ENCODE data around the gene CACNB1.
"Not testable (repeated sequence)": the region's sequence is repeated elsewhere in the genome, so short reads cannot be mapped to it uniquely, and the experiment has no call there.

CACNB1 gene

DNA sequence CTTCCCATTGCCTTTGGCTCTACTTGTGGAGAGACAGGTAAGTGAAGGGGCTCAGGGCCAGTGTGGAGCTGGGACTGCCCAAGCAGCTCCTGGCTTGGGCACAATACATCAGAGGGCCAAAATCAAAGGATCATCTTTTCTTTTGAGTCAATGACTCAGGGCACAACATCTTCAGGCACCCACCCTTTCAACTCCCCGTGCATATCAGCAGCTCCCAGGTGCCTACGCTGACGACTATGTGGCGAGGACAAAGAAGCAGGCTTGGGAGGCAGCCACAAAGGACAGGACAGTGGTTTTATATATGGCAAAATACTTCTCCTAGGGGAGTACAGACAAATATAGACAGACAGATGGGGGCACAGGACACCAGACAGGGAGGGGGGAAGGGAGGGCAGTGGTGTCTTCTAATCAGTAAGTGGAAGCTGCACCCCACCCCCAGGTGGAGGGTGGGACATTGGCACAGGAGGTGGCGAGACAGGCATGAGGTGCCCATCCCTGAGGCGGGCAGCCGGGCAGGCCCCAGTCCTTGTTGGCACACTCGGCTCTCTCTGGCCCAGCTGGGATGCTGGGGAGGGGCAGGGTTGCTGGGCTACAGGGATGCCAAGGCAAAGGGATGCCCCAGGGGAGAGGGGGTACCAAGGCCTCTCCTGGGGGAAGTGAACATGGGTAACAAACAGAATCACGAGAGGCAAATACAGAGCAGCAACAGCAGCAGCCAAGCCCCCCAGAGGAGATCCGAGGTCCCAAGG, 23.8 kb downstream of the CACNB1 start:
- no peak for DNase-seq

DNA sequence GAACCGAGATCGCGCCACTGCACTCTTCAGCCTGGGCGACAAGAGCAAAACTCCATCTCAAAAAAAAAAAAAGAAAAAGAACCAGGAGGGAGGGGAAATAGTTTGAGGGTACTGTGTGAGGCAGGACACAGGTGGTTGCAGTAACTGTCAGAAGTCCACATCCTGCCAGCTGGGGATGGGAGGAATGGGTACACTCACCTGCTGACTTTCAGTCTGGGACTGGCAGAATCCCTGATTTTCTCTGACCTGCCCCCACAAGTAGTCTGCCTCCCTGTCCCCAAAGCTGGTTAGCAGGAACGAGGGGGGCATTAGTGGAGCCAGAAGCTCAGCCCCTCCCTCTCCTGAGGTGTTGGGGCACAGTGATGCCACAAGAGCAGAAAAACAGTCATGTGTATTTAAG, 24.4 kb downstream of the CACNB1 start:
- DNase-seq = no peak

DNA sequence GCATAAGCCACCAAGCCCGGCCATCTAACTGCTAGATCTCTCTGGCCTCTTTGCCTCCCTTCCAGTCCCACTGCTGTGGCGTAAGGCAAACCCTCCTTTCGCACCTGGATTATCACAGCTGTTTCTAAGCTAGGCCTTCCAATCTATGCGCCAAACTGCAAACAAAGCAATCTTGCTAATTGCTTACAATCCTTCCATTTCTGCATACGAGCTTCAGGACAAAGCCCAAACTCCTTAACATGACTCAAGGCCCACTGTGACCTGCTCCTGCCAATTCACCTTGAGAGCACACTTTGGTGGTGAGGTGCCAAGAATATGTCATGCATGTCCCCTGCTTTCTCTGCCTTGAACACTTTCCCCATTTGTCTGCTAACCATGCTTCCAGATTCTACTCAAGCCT, 25.5 kb downstream of the CACNB1 start:
- no peak for DNase-seq

DNA sequence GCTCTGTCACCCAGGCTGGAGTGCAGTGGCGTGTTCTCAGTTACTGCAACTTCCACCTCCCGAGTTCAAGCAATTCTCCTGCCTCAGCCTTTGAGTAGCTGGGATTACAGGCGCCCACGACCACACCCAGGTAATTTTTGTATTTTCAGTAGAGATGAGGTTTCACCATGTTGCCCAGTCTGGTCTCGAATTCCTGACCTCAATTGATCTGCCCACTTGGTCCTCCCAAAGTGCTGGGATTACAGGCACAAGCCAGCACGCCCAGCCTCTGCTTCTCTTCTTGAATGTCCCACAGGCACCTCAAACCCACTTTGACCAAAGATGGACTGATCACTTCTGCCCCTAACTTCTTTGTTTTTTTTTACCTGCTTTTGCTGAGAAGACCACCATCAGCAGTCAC, 26.9 kb downstream of the CACNB1 start:
- DNase-seq = no peak

DNA sequence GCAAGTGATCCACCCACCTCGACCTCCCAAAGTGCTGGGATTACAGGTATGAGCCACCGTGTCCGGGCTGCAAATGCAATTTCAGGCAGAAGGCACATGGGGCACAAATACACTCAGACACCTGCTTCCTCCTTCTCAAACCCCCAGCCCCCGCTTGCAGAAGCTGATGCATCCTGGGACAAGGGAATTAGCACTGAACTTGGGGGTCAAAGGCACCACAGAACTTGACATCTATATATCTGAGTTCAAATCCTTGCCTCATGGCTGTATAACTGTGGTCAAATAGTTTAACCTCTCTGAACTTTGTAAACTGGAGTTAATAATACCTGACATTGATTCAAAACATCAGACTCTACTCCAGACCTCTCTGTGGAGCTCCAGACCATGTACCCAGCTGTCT, 27.4 kb downstream of the CACNB1 start:
- DNase-seq = peak in 1 of 2 experiments; percentile 17

DNA sequence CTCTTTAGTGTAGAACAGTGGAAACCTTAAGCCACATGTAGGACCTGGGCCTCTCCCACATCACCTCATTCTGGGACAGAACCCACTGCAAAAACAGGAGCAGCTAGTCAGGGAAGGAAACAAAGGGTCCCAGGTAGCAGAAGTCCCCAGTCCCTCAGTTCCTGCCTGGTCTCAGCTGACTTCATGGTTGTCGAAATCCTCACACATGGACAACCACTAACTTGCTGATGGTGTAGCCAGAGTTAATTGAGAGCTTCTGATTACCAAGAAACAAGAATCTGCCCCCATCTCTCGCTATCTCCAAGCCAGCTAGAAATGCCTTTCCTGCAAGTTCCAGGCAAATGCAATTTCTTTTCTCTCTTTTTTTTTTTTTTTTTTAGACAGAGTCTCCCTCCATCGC, 28.0 kb downstream of the CACNB1 start:
- DNase-seq = no peak

DNA sequence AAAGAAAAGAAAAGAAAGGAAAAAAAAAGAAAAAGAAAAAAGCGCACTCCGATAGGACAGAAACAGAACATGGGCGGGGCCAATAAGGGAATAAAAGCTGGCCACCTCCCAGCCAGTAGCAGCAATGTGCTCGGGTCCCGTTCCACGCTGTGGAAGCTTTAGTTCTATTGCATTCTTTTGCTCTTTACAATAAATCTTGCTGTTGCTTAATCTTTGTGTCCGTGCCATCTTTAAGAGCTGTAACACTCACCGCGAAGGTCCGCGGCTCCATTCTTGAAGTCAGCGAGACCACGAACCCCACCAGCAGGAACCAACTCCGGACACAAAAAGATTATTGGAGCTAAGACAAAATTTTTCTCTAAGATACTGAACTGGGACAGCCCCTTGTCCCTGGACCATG, 28.4 kb downstream of the CACNB1 start:
- DNase-seq = no peak

DNA sequence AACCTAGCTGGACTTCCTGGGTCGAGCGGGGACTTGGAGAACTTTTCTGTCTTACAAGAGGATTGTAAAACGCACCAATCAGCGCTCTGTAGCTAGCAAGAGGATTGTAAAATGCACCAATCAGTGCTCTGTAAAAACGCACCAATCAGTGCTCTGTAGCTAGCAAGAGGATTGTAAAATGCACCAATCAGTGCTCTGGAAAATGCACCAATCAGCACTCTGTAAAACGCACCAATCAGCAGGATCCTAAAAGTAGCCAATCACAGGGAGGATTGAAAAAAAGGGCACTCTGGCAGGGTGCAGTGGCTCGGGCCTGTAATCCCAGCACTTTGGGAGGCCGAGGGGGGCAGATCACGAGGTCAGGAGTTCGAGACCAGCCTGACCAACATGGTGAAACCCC, 29.0 kb downstream of the CACNB1 start:
- not testable (repeated sequence) for DNase-seq

DNA sequence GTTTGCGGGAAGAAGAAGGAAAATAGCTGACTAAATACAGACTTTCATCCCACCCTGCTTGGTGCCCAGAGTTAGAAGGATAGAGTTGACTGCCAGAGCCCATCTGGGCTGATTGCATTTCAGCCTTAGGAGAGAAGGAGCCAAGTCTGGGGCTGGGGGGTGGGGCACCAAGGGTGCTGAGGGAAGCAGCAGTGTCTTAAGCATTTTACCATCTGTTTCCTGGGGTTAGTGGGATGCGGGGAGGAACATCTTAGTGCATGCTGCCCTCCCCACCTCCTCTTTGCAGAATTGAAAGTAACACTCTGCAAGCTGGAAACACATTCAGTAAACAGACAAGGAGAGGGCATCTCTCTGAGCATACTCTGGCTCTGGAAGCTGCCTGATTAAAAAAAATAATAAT, 30.0 kb downstream of the CACNB1 start:
- peak; percentile 93 to 97 for DNase-seq

DNA sequence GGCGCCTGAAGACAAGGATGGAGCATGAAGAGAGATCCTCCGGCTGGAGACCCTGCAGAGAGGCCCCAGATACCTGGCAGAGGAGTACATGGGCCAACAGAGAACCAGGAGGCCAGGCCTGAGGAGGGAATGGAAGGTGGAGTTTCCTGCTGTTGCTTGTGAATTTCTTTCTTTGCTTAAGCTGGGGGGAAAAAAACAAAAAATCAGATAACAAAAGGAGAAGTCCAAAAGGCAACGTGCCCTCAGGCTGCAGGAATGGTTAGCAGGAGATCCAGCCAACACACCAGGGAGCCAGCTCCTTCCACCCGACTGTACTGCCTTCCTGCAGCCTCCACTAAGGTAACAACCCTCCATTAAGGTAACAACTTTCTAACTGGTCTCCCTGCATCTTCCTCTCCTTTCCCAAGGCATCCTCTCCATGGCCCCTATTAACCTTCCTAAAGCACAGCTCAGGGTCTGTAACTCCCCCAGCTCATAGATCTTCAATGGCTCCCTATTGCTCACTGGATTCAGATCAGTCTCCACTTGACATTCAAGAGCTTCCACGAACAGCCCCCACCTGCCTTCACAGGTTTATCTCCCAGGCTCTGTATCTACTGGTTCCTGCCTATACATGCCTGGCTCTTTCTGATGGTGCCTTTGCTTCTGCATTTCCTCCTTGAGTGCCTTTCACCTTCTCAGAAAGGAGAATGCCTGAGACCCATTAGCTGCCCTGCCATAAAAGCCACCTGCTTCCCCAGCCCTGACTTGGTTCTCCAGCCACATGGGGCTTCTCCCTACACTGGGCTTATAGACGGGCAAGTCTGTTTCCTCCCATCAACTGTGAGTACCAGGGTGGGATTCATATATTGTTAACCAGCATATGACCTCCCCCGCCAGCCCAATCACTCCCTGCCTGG, 30.8 kb downstream of the CACNB1 start:
- DNase-seq = peak in 1 of 2 experiments; percentile 37

DNA sequence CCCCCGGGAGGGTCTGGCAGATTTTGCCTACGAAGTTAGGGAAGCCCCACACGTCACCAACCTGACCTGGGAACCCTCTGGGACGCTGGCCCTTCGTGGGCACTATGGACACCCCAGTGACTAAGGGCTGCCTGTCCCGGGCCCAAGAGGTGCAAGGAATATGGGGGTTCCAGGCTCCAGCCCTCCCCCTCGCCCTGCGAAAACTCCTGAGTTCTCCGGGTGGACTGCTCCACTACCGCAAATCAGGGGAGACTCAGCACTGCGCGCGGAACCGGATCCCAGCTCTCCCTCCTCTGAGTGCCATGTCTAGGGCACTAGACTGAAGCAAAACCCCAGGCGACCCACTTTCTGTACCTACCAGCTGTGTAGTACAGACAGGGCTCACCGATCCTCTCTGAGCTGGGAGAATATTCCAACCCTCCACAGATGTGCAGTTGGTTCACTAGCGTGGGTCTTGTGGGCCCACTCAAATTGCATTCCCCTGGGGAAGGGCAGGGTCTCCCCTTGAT, 31.6 kb downstream of the CACNB1 start, which contains the start of gene ARL5C:
TSS of gene ARL5C (minus strand) at position 321 of the 509 bp plus-strand sequence. CDS start 401 bp downstream, outside the sequence.
- no peak for DNase-seq

DNA sequence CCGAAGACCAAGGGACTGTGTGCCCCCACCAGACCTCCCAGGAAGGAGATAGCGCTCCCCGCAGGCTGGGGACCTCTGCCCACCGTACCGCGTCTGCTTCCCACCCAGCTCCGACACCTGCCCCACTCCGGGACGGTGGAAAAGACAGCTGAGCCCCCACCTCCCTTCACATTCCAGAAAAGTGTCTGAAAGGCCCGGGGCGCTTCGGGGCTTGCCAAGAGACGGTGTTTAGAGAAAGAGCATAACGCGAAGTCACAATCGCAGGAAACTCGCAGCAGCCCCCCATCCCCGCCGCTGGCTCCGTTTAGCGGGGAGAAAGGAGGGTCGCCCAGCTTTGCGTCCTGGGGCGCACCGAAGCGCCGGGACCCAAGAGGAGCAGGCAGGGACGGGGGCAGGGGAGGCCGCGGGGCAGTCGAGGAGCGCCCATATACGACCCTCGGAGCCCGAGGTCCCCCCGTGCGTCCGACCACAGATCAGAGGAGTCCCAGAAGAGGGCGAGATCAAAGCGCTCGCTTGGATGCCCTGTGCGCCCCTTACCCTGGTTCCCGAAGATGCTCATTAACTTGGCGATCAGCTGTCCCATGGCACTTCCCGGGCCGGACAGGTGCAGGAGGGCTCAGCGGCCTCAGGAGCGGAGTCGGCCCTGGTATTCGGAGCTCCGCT, 32.2 kb downstream of the CACNB1 start:
- no peak for DNase-seq

DNA sequence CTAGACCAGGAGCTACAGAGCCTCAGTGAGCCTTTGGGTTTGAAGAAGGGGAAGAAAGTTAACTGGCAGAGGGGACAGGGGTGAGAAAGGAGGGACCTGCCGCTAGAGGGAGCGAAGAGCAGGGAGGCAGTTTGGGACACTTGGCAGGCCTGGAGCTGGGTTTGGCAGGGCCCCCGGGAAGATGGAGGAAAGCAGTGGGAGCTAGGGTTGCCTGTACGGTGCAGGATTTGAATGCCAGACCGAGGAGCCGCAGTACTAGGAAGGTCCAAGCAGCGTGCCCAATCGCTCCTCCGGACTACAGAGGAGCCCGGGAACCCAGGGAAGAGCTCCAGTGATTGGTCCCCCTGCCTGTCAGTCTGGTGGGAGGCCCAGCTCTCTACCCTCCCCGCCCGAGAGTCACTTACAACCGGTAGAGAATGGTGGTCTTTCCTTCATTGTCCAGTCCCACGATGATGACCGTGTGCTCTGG, 32.8 kb downstream of the CACNB1 start:
- peak; percentile 87 to 88 for DNase-seq

DNA sequence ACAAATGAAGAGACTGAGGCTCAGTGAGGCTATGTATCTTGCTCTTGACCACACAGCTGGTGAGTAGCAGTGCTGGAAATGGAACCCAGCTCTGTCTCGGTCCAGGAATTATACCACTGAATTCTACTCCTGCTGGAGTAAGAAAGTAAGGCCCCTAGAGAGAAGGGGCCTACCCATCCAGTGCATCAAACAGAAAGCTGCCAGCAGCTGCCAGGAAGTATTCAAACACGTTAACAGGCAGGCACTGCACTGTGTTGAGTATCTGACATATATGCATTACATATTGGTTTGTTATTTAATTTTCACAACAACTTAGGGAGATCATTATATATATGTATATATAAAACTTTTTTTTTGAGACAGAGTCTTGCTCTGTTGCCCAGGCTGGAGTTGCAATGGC, 35.5 kb downstream of the CACNB1 start:
- DNase-seq = no peak

DNA sequence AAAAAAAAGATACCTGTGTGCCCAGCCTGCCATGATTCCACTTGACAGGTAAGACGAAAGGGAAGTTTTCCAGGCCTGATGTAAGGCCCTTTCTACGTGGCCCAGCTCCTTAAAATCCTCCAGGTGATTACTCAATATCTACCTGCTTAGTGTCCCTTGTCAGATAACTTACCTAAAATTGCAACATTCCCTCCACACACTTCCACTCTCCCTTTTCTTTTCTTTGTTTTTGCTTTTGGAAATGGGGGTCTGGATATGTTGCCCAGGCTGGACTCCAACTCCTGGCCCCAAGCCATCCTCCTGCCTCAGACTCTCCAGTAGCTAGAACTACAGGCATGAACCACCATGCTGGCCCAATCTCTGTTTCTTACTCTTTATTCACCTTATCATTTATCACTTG, 38.8 kb downstream of the CACNB1 start:
- DNase-seq = no peak

DNA sequence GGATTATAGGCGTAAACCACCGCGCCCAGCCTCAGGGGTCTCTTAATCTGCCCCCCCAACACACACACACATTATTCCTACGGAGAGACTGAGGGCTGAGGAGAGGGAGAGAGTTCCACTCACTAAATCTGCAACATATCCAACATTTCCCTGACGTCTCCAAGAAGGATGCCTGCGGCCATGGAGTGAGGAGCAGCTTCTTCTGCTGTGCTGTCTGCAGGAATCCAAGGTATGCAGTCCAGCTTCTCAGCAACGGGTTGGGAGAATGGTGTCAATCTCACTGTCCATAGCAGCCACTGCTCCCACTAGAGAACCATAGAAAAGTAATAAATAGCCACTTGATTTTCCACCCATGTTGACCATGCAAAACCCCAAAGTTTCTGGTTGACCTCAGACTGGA, 41.0 kb downstream of the CACNB1 start:
- no peak for DNase-seq

DNA sequence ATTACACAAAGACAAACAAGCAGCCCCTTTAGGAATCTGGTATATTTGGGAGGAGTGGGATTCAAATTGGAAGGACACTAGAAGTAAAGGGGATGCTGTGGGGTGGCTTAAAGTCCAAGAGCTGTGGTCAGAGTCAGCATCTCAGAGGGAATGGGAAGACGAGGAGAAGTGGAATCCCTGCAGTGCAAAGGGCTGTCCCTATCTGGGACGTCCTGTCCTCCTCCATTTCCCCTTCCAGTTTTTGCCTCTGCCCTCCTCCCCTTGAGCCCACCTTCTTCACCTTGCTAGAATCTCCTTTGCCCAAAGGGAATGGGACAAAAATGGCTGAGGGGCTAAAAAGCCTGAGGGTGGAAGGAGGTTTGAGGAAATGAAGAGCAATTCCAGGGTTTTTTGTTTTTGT, 41.8 kb downstream of the CACNB1 start:
- DNase-seq = no peak

DNA sequence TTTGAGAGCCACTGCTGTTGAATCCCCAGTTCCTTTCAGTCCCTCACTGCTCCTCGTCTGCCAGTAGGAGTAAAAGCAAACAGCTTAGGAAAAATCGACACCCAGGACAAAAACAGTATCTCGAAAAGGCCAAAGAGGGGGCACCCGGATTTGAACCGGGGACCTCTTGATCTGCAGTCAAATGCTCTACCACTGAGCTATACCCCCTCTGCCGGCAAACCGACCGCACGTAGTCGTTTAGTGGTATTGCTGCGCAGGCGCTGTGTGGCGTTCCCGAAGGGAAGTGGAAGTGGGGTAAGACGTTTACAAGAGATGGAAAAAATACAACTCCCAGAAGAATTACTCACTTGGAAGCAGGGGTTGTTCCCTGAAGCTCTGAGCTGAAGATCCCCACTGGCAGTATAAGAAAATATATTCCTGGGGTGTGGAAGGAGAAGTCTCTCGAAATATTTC, 43.8 kb downstream of the CACNB1 start:
- peak; percentile 73 to 82 for DNase-seq

DNA sequence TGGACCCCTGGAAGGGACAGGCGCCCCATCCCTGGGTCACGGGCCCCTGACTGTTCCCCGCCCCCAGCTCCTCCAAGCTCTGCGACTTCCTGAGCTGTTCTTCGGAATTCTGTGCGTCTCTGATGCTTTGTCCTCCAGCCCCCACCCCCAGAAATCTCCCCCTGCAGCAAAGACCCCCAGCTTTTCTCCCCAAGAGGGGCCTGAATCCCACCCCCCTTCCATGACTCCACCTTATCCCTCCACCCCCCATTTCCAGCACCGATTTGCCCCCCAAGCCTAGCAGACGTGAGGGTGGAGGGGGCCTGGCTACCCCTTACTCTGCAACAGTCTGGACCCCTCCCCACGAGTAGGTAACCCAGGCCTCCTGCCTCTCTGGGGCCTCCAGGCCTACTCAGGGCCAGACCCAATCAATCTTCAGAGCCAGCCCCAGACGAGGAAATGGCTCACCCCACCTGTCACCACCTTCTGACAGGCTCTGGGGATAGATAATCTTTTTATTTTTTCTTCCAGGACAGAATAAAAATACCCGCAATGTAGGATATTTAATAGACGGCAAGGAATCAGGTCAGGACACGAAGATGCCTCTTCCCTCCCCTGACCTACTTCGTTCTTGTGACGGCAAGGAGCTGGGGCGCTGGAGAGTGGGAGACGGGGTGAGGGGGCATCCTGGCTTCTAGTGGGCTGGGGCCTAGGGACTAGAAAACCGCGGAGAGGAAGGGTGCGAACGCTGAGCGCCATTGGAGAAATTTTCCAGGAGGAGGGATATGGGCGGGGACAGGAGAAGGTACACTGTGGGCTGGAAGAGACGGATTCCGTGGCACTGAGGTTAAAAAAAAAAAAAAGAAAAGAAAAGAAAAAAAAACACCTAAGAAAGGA, 45.3 kb downstream of the CACNB1 start:
- no peak for DNase-seq

DNA sequence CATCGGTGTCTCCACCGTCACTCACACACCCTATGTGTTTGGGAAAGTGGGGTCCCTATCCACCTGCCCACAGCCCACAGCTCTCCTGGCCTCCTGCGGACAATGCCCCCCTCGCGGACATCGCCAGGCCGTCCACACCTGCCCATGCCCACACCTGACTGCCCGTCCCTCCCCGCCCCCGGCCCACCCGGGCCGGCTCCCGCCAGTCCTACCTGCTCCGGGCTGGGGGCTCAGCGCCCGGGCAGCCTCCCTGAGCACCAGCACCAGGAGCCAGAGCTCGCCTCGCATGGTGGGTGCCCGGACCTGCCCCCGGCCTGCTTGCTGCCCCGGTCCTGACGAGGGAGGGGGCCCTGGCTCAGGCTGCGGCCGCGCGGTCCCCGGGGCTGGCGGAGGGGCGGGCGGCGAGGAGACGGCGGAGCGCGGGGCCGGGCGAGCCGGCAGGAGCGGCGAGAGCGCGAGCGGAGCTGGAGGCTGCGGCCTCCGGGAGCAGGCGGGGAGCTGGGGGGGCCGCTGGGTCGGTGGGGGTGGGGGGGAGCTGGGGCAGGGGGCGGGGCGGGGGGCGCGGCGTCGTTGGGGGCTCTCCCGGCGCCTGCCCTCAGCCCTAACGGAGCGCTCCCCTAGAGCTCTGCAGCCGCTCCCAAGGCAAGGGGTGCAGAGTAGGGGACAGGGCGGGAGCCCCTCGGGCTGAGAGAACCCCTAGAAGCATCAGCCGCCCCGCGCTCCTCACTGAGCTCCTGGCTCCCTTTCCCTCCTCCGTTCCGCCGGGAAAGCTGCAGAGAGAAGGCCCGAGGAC, 46.1 kb downstream of the CACNB1 start, which contains the start of gene PLXDC1:
TSS of gene PLXDC1 (minus strand) at position 488 of the 793 bp plus-strand sequence. CDS start at position 288, 200 bp downstream.
- no peak for DNase-seq

DNA sequence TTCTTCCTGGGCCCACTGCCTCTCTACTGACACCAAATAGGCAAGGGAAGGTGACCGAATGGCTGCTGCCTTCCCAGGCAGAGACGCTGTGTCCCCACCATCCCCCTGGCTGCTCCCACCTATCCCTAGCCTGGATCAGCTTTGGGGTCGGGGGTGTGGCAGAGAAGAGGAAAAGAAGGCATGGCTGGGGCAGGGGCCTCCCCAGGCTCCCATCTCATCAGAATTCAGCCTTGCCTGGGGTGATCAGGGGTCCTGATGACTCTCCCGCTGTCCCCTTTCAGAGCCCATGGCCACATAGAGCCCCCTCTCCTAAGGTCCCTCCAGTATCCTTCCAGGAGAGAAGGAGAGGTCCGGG, 46.7 kb downstream of the CACNB1 start:
- DNase-seq = no peak
